GM18858 (cell line): ENCODE data around the gene EML4.

ENCODE experiments used
- ATAC-seq: cut with Tn5 transposase; IDR thresholded peaks from one replicate; pipeline ENCODE4 v1.9.1; 2021; ENCODE audit not compliant: unreplicated experiment

Gene EML4

DNA sequence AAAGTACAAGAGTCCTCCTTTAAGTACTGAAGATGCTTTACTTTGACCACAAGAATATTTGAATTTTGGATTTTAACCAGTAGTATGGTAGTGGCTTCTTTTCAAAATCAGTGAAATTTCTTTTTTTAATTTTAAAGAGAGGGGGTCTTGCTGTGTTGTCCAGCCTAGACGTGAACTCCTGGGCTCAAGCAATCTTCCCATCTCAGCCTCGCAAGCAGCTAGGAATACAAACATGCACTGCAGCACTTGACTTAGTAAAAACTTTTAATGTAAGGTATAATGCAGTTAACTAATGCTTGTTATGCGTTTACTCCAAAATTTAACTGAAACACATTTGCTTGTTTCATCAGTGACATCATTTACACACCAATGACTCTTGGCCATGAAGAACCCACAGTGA is 49.6 kb downstream of the EML4 start:
- no peak for ATAC-seq

DNA sequence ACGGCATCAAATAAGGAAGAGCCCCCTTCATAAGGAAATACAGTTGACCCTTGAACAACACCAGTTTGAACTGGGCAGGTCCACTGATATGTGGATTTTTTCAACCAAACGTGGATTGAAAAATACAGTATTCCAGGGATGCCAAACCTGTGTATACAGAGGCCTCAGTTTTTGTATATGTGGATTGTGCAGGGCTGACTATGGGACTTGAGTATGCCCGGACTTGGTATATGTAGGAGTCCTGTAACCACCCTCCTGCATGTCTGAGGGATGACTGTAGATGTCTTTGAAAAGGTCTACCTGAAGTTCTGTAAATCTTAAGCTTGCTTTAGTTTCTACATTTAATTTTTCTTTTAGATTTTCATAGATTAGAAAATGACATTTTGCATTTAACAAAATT is 50.0 kb downstream of the EML4 start:
- ATAC-seq: no peak

- ATAC-seq: no peak
Observed at GRCh38 chr2:42220566-42220965, 51.4 kb downstream of the EML4 start.

DNA sequence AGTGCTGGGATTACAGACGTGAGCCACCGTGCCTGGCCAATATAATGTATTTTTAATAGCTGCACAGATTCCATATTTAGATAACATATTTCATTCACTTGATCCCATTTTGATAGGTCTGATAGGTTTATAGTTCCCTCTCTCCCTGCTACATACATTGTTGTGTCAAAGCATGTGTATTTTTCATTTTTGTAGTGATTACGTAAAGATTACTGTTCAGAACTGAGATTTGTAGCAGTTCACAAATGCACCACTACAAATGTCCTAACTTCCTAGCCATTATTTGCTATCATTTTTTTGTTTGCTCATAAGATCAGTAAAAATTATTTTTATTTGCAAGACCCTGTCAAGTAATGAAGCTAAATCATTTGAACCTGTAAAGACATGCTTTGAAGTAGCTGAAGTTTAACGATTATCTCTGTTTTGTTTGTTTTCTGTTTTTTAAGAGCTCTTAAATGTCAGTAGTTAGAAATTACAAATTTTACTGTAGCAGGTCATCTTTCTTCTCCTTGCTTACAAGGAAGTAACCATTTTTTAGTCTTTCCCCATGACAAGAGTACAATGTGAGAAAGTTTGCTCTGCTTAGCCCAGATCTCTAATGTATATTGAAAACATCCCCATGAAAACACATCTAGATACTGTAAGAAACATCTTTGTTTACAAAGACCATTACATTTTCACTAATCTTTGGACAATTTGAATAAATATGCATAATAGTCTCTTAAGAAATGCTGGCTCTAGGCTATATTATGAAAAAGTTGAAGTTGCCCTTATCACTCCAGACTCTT is 54.1 kb downstream of the EML4 start:
- ATAC-seq: no peak

- ATAC-seq: no peak
Observed at GRCh38 chr2:42223855-42224268, 54.7 kb downstream of the EML4 start.

DNA sequence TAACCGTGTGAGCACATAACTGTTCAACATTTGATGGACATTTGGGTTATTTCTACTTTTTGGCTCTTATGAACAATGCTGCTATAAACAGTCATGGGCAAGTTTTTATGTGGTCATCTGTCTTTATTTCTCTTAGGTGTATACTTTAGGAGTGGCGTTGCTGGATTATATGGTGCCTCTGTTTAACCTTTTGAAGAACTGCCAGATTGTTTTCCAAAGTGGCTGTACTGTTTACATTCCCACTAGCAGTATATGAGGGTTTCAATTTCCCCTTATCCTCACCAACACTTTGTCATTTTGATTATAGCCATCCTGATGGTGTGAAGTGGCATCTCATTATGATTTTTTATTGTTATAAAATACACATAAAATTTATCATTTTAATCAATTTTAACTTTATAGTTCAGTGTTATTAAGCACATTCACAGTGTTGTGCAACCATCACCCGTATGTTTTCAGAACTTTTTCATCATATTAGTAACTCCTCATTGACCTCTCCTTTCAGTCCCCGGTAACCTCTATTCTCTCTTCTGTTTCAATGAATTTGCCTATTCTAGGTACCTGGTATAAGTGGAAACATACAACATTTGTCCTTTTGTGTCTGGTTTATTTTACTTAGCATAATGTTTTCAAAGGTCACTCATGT is 55.4 kb downstream of the EML4 start:
- no peak for ATAC-seq

GRCh38 chr2:42225573-42225972 is 56.4 kb downstream of the EML4 start:
- ATAC-seq: no peak

DNA sequence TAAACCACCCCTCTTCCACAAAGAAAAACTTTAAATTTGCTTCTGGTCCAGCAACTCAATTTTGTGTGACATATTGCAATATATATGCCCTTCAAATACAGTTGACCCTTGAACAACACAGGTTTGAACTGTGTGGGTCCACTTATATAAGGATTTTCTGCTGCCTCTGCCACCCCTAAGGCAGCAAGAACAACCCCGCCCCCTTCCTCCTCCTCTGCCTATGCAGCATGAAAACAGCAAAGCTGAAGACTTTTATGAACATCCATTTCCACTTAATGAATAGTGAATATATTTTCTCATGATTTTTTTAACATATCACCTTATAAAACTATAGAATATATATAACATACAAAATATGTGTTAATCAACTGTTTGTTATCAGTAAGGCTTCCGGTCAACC is 58.3 kb downstream of the EML4 start:
- ATAC-seq: no peak

GRCh38 chr2:42228101-42228500 is 58.9 kb downstream of the EML4 start:
- ATAC-seq: no peak

GRCh38 chr2:42229949-42230348 is 60.8 kb downstream of the EML4 start:
- no peak for ATAC-seq

DNA sequence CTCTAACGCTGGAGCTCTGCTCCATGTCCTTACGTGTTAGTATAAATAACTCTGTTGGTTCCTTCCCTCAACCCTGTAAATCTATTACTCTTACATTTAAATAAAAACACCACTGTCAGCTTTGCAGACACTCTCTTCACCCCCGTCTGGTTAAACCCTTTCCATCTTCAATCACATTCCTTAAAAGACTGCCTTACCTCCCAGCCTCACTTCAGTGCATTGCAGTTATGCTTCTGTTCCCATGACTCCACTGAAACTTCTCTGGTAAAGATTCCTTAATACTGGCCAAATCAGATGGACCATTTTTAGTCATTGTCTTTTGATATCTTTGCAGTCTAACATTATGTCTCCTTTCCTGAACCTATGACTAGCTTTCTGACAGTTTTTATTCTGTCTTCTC is 61.7 kb downstream of the EML4 start:
- no peak for ATAC-seq

- ATAC-seq: no peak
Observed at GRCh38 chr2:42232024-42232423, 62.9 kb downstream of the EML4 start.

DNA sequence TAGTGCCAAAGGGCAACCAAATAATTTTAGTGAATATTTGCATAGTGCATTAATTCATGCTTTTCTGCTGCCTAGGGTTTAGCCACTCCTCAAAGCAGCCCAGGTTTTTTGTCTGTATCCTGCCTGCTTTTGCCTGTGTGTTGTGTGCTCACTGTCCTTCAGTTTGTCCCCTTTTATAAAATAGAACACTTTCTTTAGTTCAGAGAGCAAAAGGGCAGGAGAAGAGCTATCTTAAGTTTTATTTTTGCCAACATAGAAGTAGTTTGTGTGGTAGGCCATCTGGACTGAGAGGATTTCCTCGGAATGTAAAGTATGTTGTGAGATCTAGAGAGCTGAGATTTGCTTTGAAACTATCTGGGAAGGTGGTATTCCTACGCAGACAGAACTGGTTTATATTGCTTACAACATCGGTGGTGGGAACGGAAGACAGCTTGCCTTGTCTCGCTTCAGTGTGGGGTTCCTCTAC is 64.9 kb downstream of the EML4 start:
- no peak for ATAC-seq

DNA sequence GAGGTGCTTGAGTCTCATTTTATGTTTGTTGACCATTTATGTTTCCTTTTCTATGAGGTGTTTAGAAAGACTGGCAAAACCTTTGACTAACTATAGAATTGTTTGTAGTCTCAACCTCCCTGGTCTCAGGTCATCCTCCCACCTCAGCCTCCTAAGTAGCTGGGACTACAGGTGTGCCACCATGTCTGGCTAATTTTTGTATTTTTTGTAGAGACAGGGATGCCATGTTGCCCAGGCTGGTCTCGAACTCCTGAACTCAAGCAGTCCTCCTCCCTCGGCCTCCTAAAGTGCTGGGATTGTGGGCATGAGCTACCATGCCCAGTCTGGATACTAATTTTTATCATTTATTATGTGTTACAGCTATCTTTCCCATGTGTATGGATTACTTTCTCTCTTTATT is 67.8 kb downstream of the EML4 start:
- ATAC-seq: no peak

- ATAC-seq: peak; percentile 70
Observed at GRCh38 chr2:42238644-42239288, 69.6 kb downstream of the EML4 start.

GRCh38 chr2:42239289-42239661 is 70.1 kb downstream of the EML4 start:
- no peak for ATAC-seq

DNA sequence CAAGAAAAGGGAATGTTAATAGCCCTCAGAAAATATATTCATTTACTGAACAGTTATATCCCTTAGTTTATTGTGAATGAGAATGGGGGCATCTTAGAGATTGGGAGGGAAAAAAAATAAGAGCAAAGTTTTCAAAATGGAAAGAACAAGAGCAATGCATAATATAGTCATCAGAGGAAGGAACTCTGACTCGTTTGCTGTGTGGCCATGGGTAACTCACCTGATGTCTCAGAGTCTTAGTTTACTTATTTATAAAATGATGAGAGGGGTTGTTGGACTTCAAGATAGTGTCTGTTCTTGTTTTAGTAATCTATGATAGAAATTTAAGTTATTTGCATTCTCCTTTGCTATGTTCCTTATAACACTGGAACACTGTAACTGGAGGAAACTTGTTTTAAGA is 70.7 kb downstream of the EML4 start:
- ATAC-seq: no peak

- ATAC-seq: no peak
Observed at GRCh38 chr2:42241517-42241916, 72.4 kb downstream of the EML4 start.

GRCh38 chr2:42243297-42243696 is 74.1 kb downstream of the EML4 start:
- no peak for ATAC-seq

- ATAC-seq: no peak
Observed at GRCh38 chr2:42244520-42244919, 75.4 kb downstream of the EML4 start.

DNA sequence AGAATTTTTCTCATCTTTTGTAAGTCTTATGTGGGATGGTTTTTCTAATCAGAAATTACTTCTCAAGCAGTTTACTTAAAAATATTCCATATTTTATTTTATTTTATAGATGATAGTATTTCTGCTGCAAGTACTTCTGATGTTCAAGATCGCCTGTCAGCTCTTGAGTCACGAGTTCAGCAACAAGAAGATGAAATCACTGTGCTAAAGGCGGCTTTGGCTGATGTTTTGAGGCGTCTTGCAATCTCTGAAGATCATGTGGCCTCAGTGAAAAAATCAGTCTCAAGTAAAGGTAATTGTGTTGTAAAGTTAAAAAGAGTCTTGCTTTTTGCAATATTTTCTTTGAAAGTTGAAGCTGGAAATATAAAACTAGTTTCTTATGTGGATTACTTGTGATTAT is 76.2 kb downstream of the EML4 start:
- ATAC-seq: no peak

DNA sequence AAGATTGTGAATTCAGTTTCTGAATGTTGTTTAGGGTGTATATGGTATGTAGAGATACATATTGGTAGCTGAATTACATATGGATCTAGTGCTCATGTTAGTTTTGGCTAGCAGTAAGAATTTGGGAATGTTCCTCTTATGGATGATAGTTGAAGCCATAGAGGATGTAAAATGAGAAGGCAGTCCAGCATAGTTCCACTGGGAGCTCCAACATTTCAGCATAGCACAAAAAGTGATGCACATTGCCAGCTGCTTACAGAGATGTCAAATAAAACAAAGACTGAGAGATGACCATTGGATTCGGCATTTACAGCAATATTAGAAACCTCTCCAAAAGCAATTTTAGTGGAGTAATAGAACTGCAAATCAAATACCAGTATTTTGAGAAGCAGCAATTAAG is 77.4 kb downstream of the EML4 start:
- no peak for ATAC-seq
